K562 (cell line): ENCODE data around the gene CTDSP2. TPM values are rescaled to one million over a fixed set of nuclear protein-coding genes. Genes with fewer than 3 reads are reported as not detected.

ENCODE experiments used
- ATAC-seq: fragments of 200-7000 bp; cut with Tn5 transposase; 3 replicates; pipeline ENCODE4 v1.9.1; 2020; ENCODE audit warnings: moderate library complexity
- BruUV-seq: library from RNA; stranded (reverse); fragments of 400-500 nt; replicated peaks from 2 replicates; lab custom pipeline; 2021; lab: Mats Ljungman, UMichigan
- CTCF ChIA-PET: fragments of 300-600 bp; formaldehyde crosslinking; extraction: SDS; loops from one replicate; lab custom pipeline; 2021; ENCODE audit warnings: low intra/inter-chr PET ratio; lab: Yijun Ruan, JAX
- POLR2A ChIA-PET: fragments of 300-600, 350-650 bp; sonication (Branson Sonifier 250); formaldehyde crosslinking; extraction: SDS; loops from one replicate; lab custom pipeline; 2021; ENCODE audit warnings: antibody characterized with exemption, inconsistent platforms; lab: Yijun Ruan, JAX
- DNase-seq, 4 experiments: peaks; one replicate each; pipeline versions ENCODE4 v3.0.0 to v3.0.0-alpha.2; 2011 to 2018; ENCODE audit warnings: low spot score in 3 of 4, mixed read lengths in 3 of 4; ENCODE audit errors: extremely low read depth in 1 of 4
- FAIRE-seq: peaks from 2 replicates; lab custom pipeline; 2011; peaks lifted over from hg19 to GRCh38; lab: Jason Lieb, UNC
- H2AFZ ChIP-seq: 2 replicates; pipeline ENCODE4 v1.6.0; 2011; ENCODE audit warnings: low read depth, low read length, control low read depth, inconsistent platforms
- H3K27ac ChIP-seq: fragments of 200-600 bp; 3 replicates; pipeline ENCODE4 v1.8.0; 2011; ENCODE audit warnings: low read depth, mild to moderate bottlenecking, control low read depth, inconsistent platforms, low read length, moderate library complexity, mixed read lengths; ENCODE audit errors: extremely low read depth
- H3K27me3 ChIP-seq, 2 experiments: fragments of 300-600 bp in 1 of 2; 2 replicates in 1 of 2; 3 replicates in 1 of 2; pipeline versions ENCODE4 v1.6.0 to v1.8.0; 2011; ENCODE audit warnings: inconsistent platforms in 2 of 2, low read length in 2 of 2, mild to moderate bottlenecking in 1 of 2, mixed read lengths in 1 of 2, moderate library complexity in 1 of 2; ENCODE audit not compliant: control insufficient read depth in 2 of 2, insufficient read depth in 2 of 2
- H3K36me3 ChIP-seq: fragments of 300-600 bp; 3 replicates; pipeline ENCODE4 v1.8.0; 2011; ENCODE audit warnings: mild to moderate bottlenecking, low read length, inconsistent platforms; ENCODE audit not compliant: control insufficient read depth, insufficient read depth
- H3K4me1 ChIP-seq, 2 experiments: fragments of 200-600 bp in 1 of 2; replicated peaks in 1 of 2; 2 replicates in 1 of 2; 3 replicates in 1 of 2; pipeline versions ENCODE4 v1.5.1 to v1.8.0; 2011; ENCODE audit warnings: inconsistent platforms in 2 of 2, low read length in 2 of 2, mild to moderate bottlenecking in 1 of 2, mixed read lengths in 1 of 2, moderate library complexity in 1 of 2; ENCODE audit not compliant: control insufficient read depth in 2 of 2, insufficient read depth in 2 of 2
- H3K4me2 ChIP-seq: 2 replicates; pipeline ENCODE4 v1.6.1; 2011; ENCODE audit warnings: low read length, control low read depth, inconsistent platforms, mixed read lengths; ENCODE audit not compliant: insufficient read depth
- H3K4me3 ChIP-seq: fragments of 200-600 bp; sonication (generic), shearing (Covaris generic); 2 replicates; pipeline ENCODE4 v1.5.1; 2016; ENCODE audit warnings: control low read depth, inconsistent platforms
- H3K79me2 ChIP-seq: fragments of 200-600 bp; 3 replicates; pipeline ENCODE4 v1.8.0; 2011; ENCODE audit warnings: low read length, inconsistent platforms; ENCODE audit not compliant: control insufficient read depth, insufficient read depth
- H3K9ac ChIP-seq, 2 experiments: 2 replicates each; pipeline versions ENCODE4 v1.6.0 to v1.6.1; 2011; ENCODE audit warnings: low read depth in 2 of 2, low read length in 2 of 2, control low read depth in 1 of 2, inconsistent platforms in 1 of 2, mild to moderate bottlenecking in 1 of 2, mixed read lengths in 1 of 2; ENCODE audit not compliant: insufficient read depth in 1 of 2
- H3K9me1 ChIP-seq: one replicate; pipeline ENCODE4 v1.6.0; 2011; ENCODE audit warnings: inconsistent platforms, mild to moderate bottlenecking, low read length, moderate library complexity; ENCODE audit not compliant: control insufficient read depth, insufficient read depth
- H3K9me3 ChIP-seq: replicated peaks from 2 replicates; pipeline ENCODE4 v1.5.1; 2011; ENCODE audit warnings: low read depth, low read length, inconsistent platforms; ENCODE audit not compliant: control insufficient read depth, insufficient read depth
- H4K20me1 ChIP-seq: replicated peaks from 2 replicates; pipeline ENCODE4 v1.6.1; 2011; ENCODE audit warnings: low read length, inconsistent platforms, mixed read lengths; ENCODE audit not compliant: control insufficient read depth, insufficient read depth
- BRF1 ChIP-seq: IDR thresholded peaks from 3 replicates; pipeline ENCODE4 v1.6.1; 2011; ENCODE audit warnings: borderline replicate concordance, mild to moderate bottlenecking; ENCODE audit not compliant: insufficient read length; ENCODE audit errors: extremely low read depth
- CCNT2 ChIP-seq: IDR thresholded peaks from 2 replicates; pipeline ENCODE4 v1.6.1; 2011; ENCODE audit warnings: borderline replicate concordance, low read depth, mild to moderate bottlenecking, moderate library complexity, mixed read lengths, low read length; ENCODE audit not compliant: insufficient read length; ENCODE audit errors: extremely low read depth
- FOXJ3 ChIP-seq: sonication (generic); formaldehyde crosslinking; IDR thresholded peaks from 2 replicates; pipeline ENCODE4 v1.4.0; 2020; ENCODE audit warnings: mild to moderate bottlenecking, missing genetic modification reagents
- KDM5B ChIP-seq: fragments of 200-600 bp; sonication (generic); IDR thresholded peaks from 2 replicates; pipeline ENCODE4 v1.6.1; 2012; ENCODE audit warnings: low read depth, mild to moderate bottlenecking, moderate library complexity, low read length, control low read depth, inconsistent platforms; ENCODE audit not compliant: insufficient replicate concordance
- KLF10 ChIP-seq: fragments of 250-450 bp; sonication (Bioruptor Pico); IDR thresholded peaks from 2 replicates; pipeline ENCODE4 v1.6.1; 2021; ENCODE audit warnings: matching md5 sums
- NEUROD1 ChIP-seq: fragments of 150-350 bp; IDR thresholded peaks from 2 replicates; pipeline ENCODE4 v1.6.1; 2014; ENCODE audit warnings: borderline replicate concordance, low read length, low read depth; ENCODE audit not compliant: partially characterized antibody
- PHF21A ChIP-seq: fragments of 450-650 bp; IDR thresholded peaks from 2 replicates; pipeline ENCODE4 v1.6.1; 2017; ENCODE audit warnings: low read depth, borderline replicate concordance
- SMARCE1 ChIP-seq: fragments of 450-650 bp; IDR thresholded peaks from 2 replicates; pipeline ENCODE4 v1.7.1; 2016; ENCODE audit warnings: mild to moderate bottlenecking
- TFAM ChIP-seq: fragments of 250-450 bp; sonication (Bioruptor Pico); conservative IDR thresholded peaks from 2 replicates; pipeline ENCODE4 v1.5.0; 2021; ENCODE audit warnings: mild to moderate bottlenecking, moderate library complexity
- XRCC5 ChIP-seq: fragments of 200-400 bp; formaldehyde crosslinking; IDR thresholded peaks from 2 replicates; pipeline ENCODE4 v1.6.1; 2017; ENCODE audit warnings: low read depth, mild to moderate bottlenecking, low read length
- YY1 ChIP-seq, 3 experiments: IDR thresholded peaks; 2 replicates each; pipeline ENCODE4 v1.6.1; 2011; ENCODE audit warnings: low read length in 2 of 3, mild to moderate bottlenecking in 2 of 3, moderate library complexity in 2 of 3, borderline replicate concordance in 1 of 3, control low read depth in 1 of 3, low read depth in 1 of 3; ENCODE audit not compliant: insufficient read depth in 3 of 3, insufficient replicate concordance in 2 of 3, control insufficient read depth in 1 of 3, insufficient read length in 1 of 3; ENCODE audit errors: extremely low read depth in 1 of 3
- ZBTB5 ChIP-seq: fragments of 450-650 bp; IDR thresholded peaks from 2 replicates; pipeline ENCODE4 v1.6.1; 2017; ENCODE audit warnings: antibody characterized with exemption
- ZNF695 ChIP-seq: fragments of 450-650 bp; formaldehyde crosslinking; IDR thresholded peaks from 2 replicates; pipeline ENCODE4 v1.4.0; 2020; ENCODE audit warnings: mild to moderate bottlenecking, moderate library complexity
- ZNF77 ChIP-seq: fragments of 250-450 bp; sonication (Bioruptor Pico); IDR thresholded peaks from 2 replicates; pipeline ENCODE4 v1.5.0; 2020
- WGBS: fragments of 100-300 bp; shearing (Covaris generic); methylation state at CpG from one replicate; pipeline ENCODE4 v1.1.6; 2016; ENCODE audit warnings: low coverage, mixed read lengths; ENCODE audit not compliant: insufficient coverage; ENCODE audit errors: missing lambda C conversion rate; 5-methylcytosine and 5-hydroxymethylcytosine counted together
- in situ Hi-C: fragments of 300-500 bp; cut with MboI; formaldehyde crosslinking; loops from 4 replicates; pipeline ENCODE4 v1.15.0; 2018; ENCODE audit warnings: inconsistent platforms, mixed read lengths
- intact Hi-C: fragments of 100-400 bp; cut with micrococcal nuclease; formaldehyde crosslinking; loops from 2 replicates; pipeline ENCODE4 v1.14.2; 2022
- polyA plus RNA-seq, 8 experiments: library from polyadenylated mRNA; depleted of rRNA in 4 of 8; stranded (reverse) in 5 of 8; unstranded in 3 of 8; fragments of >200 nt; fragmentation: Nextera tagmentation in 2 of 8; fragmentation: Illumina TruSeq in 1 of 8; extraction: Ambion mirVana in 2 of 8; extraction: Trizol in 1 of 8; gene quantifications; 2 replicates each; pipeline versions ENCODE4 v1.2.1 to v1.2.3, GENCODE V29; 2011 to 2014; ENCODE audit warnings: inconsistent platforms in 1 of 8, missing spikeins in 1 of 8
- total RNA-seq, 7 experiments: library from RNA; depleted of rRNA in 6 of 7; stranded (reverse); fragments of >200 nt in 6 of 7; fragmentation: Illumina TruSeq in 2 of 7; extraction: Trizol in 2 of 7; gene quantifications; 2 replicates each; pipeline versions ENCODE4 v1.2.1 to v1.2.3, GENCODE V29; 2011 to 2021; ENCODE audit warnings: low replicate concordance in 1 of 7
- TF ChIP-seq, protein P1 (sequence below), 2 experiments: fragments of 450-650 bp in 1 of 2; IDR thresholded peaks; 2 replicates each; pipeline ENCODE4 v1.6.1; 2011 to 2017; ENCODE audit warnings: low read depth in 2 of 2, antibody characterized with exemption in 1 of 2, borderline replicate concordance in 1 of 2, low read length in 1 of 2, mild to moderate bottlenecking in 1 of 2, mixed read lengths in 1 of 2; ENCODE audit not compliant: control insufficient read depth in 1 of 2

The CTDSP2 gene
- total and polyA plus RNA-seq, 9 of the 15 experiments (the other 6 are each of a cell fraction or from before 2014, with no cell fraction given), result 20.4 to 108 (median 47.7) TPM

DNA sequence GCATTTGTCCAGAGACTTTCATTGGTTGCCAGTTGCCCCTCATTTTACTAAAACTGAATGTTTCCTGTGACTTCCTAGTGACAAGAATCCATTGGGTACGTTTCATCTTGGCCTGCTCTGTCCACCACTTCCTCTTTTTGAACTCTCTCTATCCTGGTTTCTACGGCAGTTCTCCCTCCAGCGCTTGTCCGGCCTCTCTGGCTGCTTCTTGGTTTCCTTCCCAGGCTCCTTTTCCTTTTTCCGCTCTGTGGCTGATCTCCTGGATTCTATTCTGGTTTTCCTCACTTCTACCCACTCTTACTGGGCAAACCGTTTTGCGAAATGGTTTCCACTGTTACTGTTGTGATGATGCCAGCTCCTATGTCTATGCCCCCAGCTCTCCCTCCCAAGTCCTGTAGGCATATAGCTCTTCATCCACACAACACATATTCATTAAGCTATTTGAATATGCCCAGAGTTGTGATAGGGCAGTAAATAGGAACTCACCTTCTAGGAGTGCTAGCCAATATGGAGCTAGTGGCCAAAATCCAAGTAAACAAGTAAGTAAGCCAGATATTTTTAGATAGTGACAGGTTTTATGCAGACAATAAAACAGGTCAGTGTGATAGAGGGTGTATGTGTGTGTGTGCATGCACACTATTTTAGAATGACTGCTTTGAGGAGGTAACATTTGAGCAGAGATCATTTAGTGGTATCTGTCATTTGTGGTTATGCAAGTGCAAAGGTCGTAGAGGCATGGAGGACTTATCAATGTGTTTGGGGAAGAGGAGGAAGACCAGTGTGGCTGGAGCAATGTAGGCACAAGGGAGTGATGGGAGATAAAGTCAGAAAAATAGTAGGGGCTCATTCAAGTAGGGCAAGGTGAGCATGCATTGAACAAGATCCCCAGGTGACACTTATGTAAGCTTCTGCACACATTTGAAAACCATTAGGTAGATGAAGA, 27.9 kb upstream of the CTDSP2 start:
- Histone ChIP-seq H2AFZ (peak overlapping the region; percentile 81), H3K9me1 (no peaks in the 10 kb centered on the region), H3K9me3 (no peaks in the 10 kb centered on the region), H3K4me1 (peaks cover 3 to 8% of the 10 kb centered on the region in 2 experiments), H3K4me2 (peak overlapping the region; percentile 16; the same call in 1 of the 2 replicates), H3K27me3 (no peaks in the 10 kb centered on the region), H3K36me3 (no peaks in the 10 kb centered on the region), H3K79me2 (no peaks in the 10 kb centered on the region), H3K27ac (peak overlapping the region; percentile 9; the same call in 1 of the 3 replicates), H3K9ac (no peak overlapping the region), H4K20me1 (no peaks in the 10 kb centered on the region), H3K4me3 (no peak overlapping the region)
- peak; percentile 73 for ATAC-seq
- CTCF ChIA-PET, result no interaction called here
- in situ Hi-C loops (no loop called here), intact Hi-C loops (no loop called here)
- DNase-seq, result no peak
- POLR2A ChIA-PET, result interaction anchor here (0.6 to 2.9 kb wide), 4 partner anchors 9 to 106 kb away, joined by 3 to 10 read pairs (median 4); no protein-coding TSS in a partner anchor
- no TSS peak for BruUV-seq
- peak; percentile 51 for FAIRE-seq
- 29% methylated on average over 8 of the region's 8 CpGs for WGBS
- TF ChIP-seq ZNF695 (CRISPR knock-in tag), result no peak
- no peak for TF ChIP-seq KLF10 (CRISPR knock-in tag)
- no peak for TF ChIP-seq ZBTB5
- TF ChIP-seq FOXJ3 (CRISPR knock-in tag), result no peak
- TF ChIP-seq, protein P1, sequence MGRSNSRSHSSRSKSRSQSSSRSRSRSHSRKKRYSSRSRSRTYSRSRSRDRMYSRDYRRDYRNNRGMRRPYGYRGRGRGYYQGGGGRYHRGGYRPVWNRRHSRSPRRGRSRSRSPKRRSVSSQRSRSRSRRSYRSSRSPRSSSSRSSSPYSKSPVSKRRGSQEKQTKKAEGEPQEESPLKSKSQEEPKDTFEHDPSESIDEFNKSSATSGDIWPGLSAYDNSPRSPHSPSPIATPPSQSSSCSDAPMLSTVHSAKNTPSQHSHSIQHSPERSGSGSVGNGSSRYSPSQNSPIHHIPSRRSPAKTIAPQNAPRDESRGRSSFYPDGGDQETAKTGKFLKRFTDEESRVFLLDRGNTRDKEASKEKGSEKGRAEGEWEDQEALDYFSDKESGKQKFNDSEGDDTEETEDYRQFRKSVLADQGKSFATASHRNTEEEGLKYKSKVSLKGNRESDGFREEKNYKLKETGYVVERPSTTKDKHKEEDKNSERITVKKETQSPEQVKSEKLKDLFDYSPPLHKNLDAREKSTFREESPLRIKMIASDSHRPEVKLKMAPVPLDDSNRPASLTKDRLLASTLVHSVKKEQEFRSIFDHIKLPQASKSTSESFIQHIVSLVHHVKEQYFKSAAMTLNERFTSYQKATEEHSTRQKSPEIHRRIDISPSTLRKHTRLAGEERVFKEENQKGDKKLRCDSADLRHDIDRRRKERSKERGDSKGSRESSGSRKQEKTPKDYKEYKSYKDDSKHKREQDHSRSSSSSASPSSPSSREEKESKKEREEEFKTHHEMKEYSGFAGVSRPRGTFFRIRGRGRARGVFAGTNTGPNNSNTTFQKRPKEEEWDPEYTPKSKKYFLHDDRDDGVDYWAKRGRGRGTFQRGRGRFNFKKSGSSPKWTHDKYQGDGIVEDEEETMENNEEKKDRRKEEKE (IDR thresholded peaks at IDR 0.05; ENCODE audit: borderline replicate concordance in 1 of 2, control insufficient read depth in 1 of 2, low read depth in 2 of 2, low read length in 1 of 2), result no peak
- no peak for TF ChIP-seq BRF1
- TF ChIP-seq KDM5B, result no peak
- TF ChIP-seq YY1 (IDR thresholded peaks at IDR 0.05; ENCODE audit: borderline replicate concordance in 1 of 3, control insufficient read depth in 1 of 3, extremely low read depth in 1 of 3, insufficient read depth in 3 of 3, insufficient read length in 1 of 3, insufficient replicate concordance in 2 of 3, low read depth in 1 of 3, low read length in 2 of 3), result no peak
- TF ChIP-seq PHF21A, result no peak
- TF ChIP-seq ZNF77 (CRISPR knock-in tag), result no peak
- peak; percentile 15; the same call in 1 of the 2 replicates for TF ChIP-seq SMARCE1
- TF ChIP-seq TFAM, result no peak
- TF ChIP-seq NEUROD1, result no peak
- TF ChIP-seq CCNT2, result no peak
- no peak for TF ChIP-seq XRCC5
